OCI-LY3 (cell line): Measurements from ENCODE around the gene NCDN.
A peak's percentile ranks its signal among the peaks of the same experiment; 100 is the strongest.

Source experiments
- H2AFZ ChIP-seq: fragments of 200-600, 300-600 bp; shearing (Covaris generic); 2 replicates; pipeline ENCODE4 v1.6.0; 2014; ENCODE audit warnings: antibody characterized with exemption, low read depth, low read length
- H3K27ac ChIP-seq: fragments of 200-600, 300-600 bp; sonication (generic); 2 replicates; pipeline ENCODE4 v1.5.1; 2014; ENCODE audit warnings: mild to moderate bottlenecking, low read length, moderate library complexity, mixed read lengths
- H3K27me3 ChIP-seq: fragments of 200-600, 300-600 bp; sonication (generic); 2 replicates; pipeline ENCODE4 v1.6.1; 2014; ENCODE audit warnings: low read depth, low read length, mixed read lengths
- H3K36me3 ChIP-seq: fragments of 200-600, 300-600 bp; sonication (generic); replicated peaks from 2 replicates; pipeline ENCODE3; 2014; ENCODE audit warnings: low read depth, low read length, mixed read lengths
- H3K4me1 ChIP-seq: fragments of 300-600, 200-600 bp; sonication (generic); 2 replicates; pipeline ENCODE4 v1.6.1; 2014; ENCODE audit warnings: low read length, mixed read lengths
- H3K4me2 ChIP-seq: fragments of 200-600, 300-600 bp; sonication (generic); 2 replicates; pipeline ENCODE4 v1.6.1; 2014; ENCODE audit warnings: low read length, mixed read lengths
- H3K4me3 ChIP-seq: fragments of 300-600, 200-600 bp; sonication (generic); 2 replicates; pipeline ENCODE4 v1.5.1; 2014; ENCODE audit warnings: antibody characterized with exemption, mild to moderate bottlenecking, low read length, moderate library complexity
- H3K79me2 ChIP-seq: fragments of 300-600, 200-600 bp; shearing (Covaris generic); 2 replicates; pipeline ENCODE4 v1.6.1; 2014; ENCODE audit warnings: mild to moderate bottlenecking, low read length, mixed read lengths
- H3K9ac ChIP-seq: fragments of 300-600, 200-600 bp; shearing (Covaris generic); 2 replicates; pipeline ENCODE4 v1.6.0; 2014; ENCODE audit warnings: mild to moderate bottlenecking, low read length, moderate library complexity
- H3K9me3 ChIP-seq: fragments of 200-600, 300-600 bp; shearing (Covaris generic); 2 replicates; pipeline ENCODE4 v1.6.1; 2014; ENCODE audit warnings: low read length, mixed read lengths; ENCODE audit not compliant: insufficient read depth
- H4K20me1 ChIP-seq: fragments of 200-600, 300-600 bp; sonication (generic); 2 replicates; pipeline ENCODE4 v1.6.1; 2016; ENCODE audit warnings: low read length, mixed read lengths; ENCODE audit not compliant: insufficient read depth
- EZH2phosphoT487 ChIP-seq: fragments of 200-600 bp; shearing (Covaris generic); IDR thresholded peaks from 2 replicates; pipeline ENCODE4 v1.6.1; 2018; ENCODE audit warnings: antibody characterized with exemption, mixed run types, low read depth
- TF ChIP-seq, protein P1 (sequence below): fragments of 200-600, 300-600 bp; sonication (generic); IDR thresholded peaks from 2 replicates; pipeline ENCODE4 v1.5.1; 2014; ENCODE audit warnings: antibody characterized with exemption, low read length, low read depth

The NCDN gene

DNA sequence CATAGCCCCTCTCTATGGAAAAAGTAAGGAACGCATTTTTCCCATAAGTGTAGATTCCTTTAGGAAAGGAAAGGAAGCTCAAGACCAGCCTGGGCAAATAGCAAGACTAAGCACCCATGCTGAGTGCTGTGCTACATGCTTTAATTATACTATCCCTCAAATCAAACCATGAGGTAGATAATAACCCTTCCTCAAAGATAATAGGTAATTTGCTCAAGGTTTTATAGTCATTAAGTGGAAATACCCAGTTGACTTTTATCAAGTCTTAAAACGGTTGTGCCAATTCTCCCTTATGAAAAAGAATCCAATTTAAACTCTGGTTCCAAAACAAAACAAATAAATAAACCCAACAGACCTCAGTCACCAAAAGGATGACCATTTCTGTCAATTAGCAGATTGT lies 3.7 kb upstream of the NCDN start:
- H4K20me1 ChIP-seq: no peaks in the 10 kb centered on the region
- no peaks in the 10 kb centered on the region for H3K27me3 ChIP-seq
- H3K4me2 ChIP-seq: no peak overlapping the region
- H3K27ac ChIP-seq: no peak overlapping the region
- no peak overlapping the region for H2AFZ ChIP-seq
- peaks cover 16% of the 10 kb centered on the region for H3K4me1 ChIP-seq
- TF ChIP-seq, protein P1, sequence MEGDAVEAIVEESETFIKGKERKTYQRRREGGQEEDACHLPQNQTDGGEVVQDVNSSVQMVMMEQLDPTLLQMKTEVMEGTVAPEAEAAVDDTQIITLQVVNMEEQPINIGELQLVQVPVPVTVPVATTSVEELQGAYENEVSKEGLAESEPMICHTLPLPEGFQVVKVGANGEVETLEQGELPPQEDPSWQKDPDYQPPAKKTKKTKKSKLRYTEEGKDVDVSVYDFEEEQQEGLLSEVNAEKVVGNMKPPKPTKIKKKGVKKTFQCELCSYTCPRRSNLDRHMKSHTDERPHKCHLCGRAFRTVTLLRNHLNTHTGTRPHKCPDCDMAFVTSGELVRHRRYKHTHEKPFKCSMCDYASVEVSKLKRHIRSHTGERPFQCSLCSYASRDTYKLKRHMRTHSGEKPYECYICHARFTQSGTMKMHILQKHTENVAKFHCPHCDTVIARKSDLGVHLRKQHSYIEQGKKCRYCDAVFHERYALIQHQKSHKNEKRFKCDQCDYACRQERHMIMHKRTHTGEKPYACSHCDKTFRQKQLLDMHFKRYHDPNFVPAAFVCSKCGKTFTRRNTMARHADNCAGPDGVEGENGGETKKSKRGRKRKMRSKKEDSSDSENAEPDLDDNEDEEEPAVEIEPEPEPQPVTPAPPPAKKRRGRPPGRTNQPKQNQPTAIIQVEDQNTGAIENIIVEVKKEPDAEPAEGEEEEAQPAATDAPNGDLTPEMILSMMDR: no peak
- TF ChIP-seq EZH2phosphoT487: no peak
- peaks cover 2% of the 10 kb centered on the region for H3K36me3 ChIP-seq
- peaks cover 30% of the 10 kb centered on the region for H3K79me2 ChIP-seq
- H3K4me3 ChIP-seq: no peak overlapping the region
- H3K9me3 ChIP-seq: no peaks in the 10 kb centered on the region
- H3K9ac ChIP-seq: no peak overlapping the region

DNA sequence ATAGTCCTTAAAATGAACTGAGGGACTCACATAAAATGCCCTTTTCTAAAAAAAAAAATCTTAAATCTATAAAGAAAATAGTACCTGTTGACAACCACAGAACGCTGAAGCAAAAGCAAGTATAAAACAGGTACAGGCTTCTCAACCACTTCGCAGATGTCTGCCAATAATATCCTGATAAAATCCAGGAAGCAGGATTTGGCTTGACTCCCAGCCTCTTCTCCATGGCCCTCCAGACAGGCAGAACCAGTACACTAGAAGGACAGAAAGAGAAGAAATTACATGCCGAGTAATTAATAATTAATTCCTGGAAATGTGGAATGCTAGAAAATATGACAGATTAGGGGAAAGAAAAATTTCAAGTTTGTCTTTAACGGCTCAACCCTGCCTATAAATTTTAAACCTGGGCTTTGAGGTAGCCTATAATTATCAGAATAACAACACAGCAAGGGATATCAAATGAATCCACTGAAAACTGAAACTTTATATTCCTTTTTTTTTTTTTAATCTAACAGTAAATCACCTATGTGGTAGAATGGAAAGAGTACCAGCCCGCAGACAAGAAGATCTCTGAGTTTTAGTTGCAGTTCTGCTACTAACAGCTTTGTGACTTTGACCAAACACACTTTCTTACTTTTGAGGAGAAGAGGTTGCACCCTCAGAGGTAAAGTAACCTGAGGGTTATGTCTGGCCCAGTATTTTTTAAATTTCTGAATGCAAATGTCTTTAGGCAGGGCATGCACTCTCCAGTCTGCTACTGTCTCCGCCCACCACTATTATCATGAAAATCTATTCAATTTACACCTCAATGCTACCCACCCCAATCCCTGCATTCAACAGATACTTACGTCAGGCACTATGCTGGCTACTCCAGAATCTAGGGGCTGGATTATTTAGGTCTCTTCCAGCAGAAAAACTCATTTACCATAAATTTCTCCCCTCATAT lies 3.1 kb upstream of the NCDN start:
- Histone ChIP-seq H2AFZ (no peak overlapping the region), H3K4me3 (no peak overlapping the region), H3K9ac (no peak overlapping the region), H3K36me3 (peaks cover 2% of the 10 kb centered on the region), H3K4me1 (peaks cover 16% of the 10 kb centered on the region), H3K27ac (no peak overlapping the region), H3K4me2 (no peak overlapping the region), H3K9me3 (no peaks in the 10 kb centered on the region), H3K79me2 (peaks cover 30% of the 10 kb centered on the region), H3K27me3 (no peaks in the 10 kb centered on the region), H4K20me1 (no peaks in the 10 kb centered on the region)
- TF ChIP-seq, protein P1: no peak
- TF ChIP-seq EZH2phosphoT487: no peak

DNA sequence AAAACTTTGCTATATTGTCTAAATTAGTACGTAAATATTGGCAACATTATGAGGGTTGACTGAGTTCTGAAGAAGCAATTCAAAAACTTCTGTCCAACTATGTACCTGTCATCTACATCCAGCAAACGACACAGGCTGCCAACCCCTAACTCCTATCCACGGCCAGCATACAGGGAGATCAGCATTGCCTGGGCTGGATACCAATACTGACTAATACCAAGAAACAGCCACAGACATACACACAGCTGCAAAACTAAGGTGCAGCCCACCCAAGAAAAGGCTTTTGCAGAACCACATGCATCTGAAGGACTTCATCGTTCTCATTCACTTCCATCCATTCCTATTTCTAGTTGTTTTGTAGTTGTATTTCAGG lies 2.4 kb upstream of the NCDN start:
- Histone ChIP-seq H3K27me3 (no peaks in the 10 kb centered on the region), H3K4me2 (no peak overlapping the region), H3K79me2 (peaks cover 30% of the 10 kb centered on the region), H3K27ac (no peak overlapping the region), H3K9ac (no peak overlapping the region), H3K4me3 (no peak overlapping the region), H3K9me3 (no peaks in the 10 kb centered on the region), H4K20me1 (no peaks in the 10 kb centered on the region), H3K4me1 (peaks cover 16% of the 10 kb centered on the region), H3K36me3 (peaks cover 2% of the 10 kb centered on the region), H2AFZ (no peak overlapping the region)
- TF ChIP-seq EZH2phosphoT487: no peak
- TF ChIP-seq, protein P1: no peak

DNA sequence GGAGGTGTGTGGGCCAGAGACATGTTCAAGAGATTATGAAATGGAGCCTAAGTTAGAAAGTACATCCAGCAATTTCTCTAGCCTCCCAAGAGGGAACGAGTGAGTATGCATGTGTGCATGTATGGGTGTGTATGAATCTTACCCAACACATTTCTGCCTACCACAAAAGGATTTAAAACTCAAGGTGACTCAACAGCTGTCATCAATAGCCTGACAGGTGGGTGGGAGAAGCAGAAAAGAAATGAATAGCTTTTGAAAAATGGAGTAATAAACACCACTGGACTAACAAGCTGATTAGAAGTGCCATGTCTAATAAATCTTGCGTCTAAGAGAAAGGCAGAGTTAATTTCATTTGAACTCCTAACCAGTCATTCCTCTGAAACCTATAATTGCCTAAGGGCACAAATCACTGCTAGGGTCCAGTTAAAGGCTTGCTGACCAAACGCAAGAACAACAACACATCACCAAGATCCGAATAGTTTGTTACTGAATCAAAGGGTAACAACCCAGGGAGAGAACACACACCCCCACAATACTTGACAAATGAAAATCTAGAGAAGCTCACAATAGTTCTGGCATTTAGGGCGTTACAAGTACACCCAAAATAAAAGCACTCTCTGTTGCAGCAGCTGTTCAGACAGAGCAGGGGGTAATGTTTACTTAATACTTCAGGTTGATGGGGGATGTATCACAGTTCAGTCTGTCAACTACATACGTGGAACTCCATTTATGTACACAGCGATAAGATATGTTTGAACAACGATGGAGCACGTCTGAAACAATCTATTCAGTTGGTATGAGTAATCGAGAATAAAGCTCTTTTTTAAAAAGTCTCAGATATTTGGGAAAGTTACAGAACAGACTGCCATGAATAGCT lies 1.8 kb upstream of the NCDN start:
- peaks cover 2% of the 10 kb centered on the region for H3K36me3 ChIP-seq
- H3K4me3 ChIP-seq: peak overlapping the region; percentile 97
- H4K20me1 ChIP-seq: no peaks in the 10 kb centered on the region
- H3K4me1 ChIP-seq: peaks cover 16% of the 10 kb centered on the region
- H3K9me3 ChIP-seq: no peaks in the 10 kb centered on the region
- no peak overlapping the region for H3K27ac ChIP-seq
- H3K4me2 ChIP-seq: peak overlapping the region; percentile 97
- peak overlapping the region; percentile 81 for H3K9ac ChIP-seq
- TF ChIP-seq EZH2phosphoT487: no peak
- TF ChIP-seq, protein P1: no peak
- no peak overlapping the region for H2AFZ ChIP-seq
- H3K27me3 ChIP-seq: no peaks in the 10 kb centered on the region
- peaks cover 30% of the 10 kb centered on the region for H3K79me2 ChIP-seq
